SK-N-SH (cell line): Measurements from ENCODE around the gene ATAD3B.

Experiments
- CHD2 ChIP-seq: fragments of 150-350 bp; IDR thresholded peaks from 2 replicates; pipeline ENCODE4 v1.6.1; 2018; ENCODE audit warnings: low read length; ENCODE audit not compliant: partially characterized antibody
- ELF1 ChIP-seq: IDR thresholded peaks from 2 replicates; pipeline ENCODE4 v1.4.0; 2012
- EZH2phosphoT487 ChIP-seq: fragments of 200-600 bp; sonication (generic); IDR thresholded peaks from 2 replicates; pipeline ENCODE4 v1.6.1; 2017; ENCODE audit warnings: low read depth, mixed run types, mild to moderate bottlenecking, antibody characterized with exemption, moderate library complexity, borderline replicate concordance
- JUND ChIP-seq: IDR thresholded peaks from 2 replicates; pipeline ENCODE4 v1.4.0; 2012
- MXI1 ChIP-seq: IDR thresholded peaks from 2 replicates; pipeline ENCODE4 v1.6.1; 2012; ENCODE audit warnings: mild to moderate bottlenecking, low read depth, low read length, improper control_type of control experiment
- NFIC ChIP-seq: IDR thresholded peaks from 2 replicates; pipeline ENCODE4 v1.4.0; 2012; ENCODE audit warnings: borderline replicate concordance
- POLR2AphosphoS5 ChIP-seq: IDR thresholded peaks from 2 replicates; pipeline ENCODE4 v1.6.1; 2012; ENCODE audit warnings: low read depth, low read length
- RAD21 ChIP-seq: IDR thresholded peaks from 2 replicates; pipeline ENCODE4 v1.6.1; 2012; ENCODE audit warnings: mild to moderate bottlenecking, low read length
- SIN3A ChIP-seq: IDR thresholded peaks from 2 replicates; pipeline ENCODE4 v1.6.1; 2012; ENCODE audit warnings: low read depth, mild to moderate bottlenecking, low read length, moderate library complexity, borderline replicate concordance
- TAF1 ChIP-seq: IDR thresholded peaks from 2 replicates; pipeline ENCODE4 v1.6.1; 2012; ENCODE audit warnings: low read depth, mild to moderate bottlenecking, low read length, moderate library complexity, borderline replicate concordance
- TF ChIP-seq, protein P1 (sequence below): fragments of 200-600 bp; sonication (generic); IDR thresholded peaks from 2 replicates; pipeline ENCODE4 v1.6.1; 2017; ENCODE audit warnings: antibody characterized with exemption, mild to moderate bottlenecking, moderate library complexity
- TF ChIP-seq, protein P2 (sequence below): IDR thresholded peaks from 2 replicates; pipeline ENCODE4 v1.4.0; 2012; ENCODE audit warnings: low read depth
- TF ChIP-seq, protein P3 (sequence below): fragments of 150-350 bp; IDR thresholded peaks from 2 replicates; pipeline ENCODE4 v1.6.1; 2016; ENCODE audit warnings: mild to moderate bottlenecking, low read depth, low read length

DNA sequence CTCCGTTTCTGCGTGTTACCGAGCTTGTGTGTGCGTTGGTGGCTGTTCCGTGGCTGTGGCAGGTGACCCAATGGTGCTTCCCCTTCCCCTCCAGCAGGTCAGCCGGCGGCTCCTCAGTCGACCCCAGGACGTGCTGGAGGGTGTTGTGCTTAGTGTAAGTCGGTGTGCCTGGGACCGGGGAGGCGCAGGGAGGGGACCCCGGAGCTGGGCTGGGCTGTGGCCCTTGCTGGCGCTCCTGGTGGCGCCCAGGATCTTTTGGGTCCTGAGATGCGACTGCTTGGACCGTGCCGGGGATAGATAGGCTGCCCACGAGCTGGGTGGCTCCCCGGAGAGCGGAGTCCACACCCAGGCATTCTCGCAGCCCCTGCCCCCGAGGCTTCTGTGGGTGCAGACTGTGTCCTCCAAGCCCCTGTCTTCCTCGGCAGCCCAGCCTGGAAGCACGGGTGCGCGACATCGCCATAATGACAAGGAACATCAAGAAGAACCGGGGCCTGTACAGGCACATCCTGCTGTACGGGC lies 16.1 kb upstream of the ATAD3B start:
- TF ChIP-seq, protein P1, sequence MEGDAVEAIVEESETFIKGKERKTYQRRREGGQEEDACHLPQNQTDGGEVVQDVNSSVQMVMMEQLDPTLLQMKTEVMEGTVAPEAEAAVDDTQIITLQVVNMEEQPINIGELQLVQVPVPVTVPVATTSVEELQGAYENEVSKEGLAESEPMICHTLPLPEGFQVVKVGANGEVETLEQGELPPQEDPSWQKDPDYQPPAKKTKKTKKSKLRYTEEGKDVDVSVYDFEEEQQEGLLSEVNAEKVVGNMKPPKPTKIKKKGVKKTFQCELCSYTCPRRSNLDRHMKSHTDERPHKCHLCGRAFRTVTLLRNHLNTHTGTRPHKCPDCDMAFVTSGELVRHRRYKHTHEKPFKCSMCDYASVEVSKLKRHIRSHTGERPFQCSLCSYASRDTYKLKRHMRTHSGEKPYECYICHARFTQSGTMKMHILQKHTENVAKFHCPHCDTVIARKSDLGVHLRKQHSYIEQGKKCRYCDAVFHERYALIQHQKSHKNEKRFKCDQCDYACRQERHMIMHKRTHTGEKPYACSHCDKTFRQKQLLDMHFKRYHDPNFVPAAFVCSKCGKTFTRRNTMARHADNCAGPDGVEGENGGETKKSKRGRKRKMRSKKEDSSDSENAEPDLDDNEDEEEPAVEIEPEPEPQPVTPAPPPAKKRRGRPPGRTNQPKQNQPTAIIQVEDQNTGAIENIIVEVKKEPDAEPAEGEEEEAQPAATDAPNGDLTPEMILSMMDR = no peak
- TF ChIP-seq EZH2phosphoT487 (no peak), ELF1 (no peak), RAD21 (no peak), TAF1 (no peak), POLR2AphosphoS5 (no peak), JUND (no peak), NFIC (no peak), SIN3A (no peak), CHD2 (no peak), MXI1 (no peak)
- TF ChIP-seq, protein P2, sequence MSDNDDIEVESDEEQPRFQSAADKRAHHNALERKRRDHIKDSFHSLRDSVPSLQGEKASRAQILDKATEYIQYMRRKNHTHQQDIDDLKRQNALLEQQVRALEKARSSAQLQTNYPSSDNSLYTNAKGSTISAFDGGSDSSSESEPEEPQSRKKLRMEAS = no peak
- TF ChIP-seq, protein P3, sequence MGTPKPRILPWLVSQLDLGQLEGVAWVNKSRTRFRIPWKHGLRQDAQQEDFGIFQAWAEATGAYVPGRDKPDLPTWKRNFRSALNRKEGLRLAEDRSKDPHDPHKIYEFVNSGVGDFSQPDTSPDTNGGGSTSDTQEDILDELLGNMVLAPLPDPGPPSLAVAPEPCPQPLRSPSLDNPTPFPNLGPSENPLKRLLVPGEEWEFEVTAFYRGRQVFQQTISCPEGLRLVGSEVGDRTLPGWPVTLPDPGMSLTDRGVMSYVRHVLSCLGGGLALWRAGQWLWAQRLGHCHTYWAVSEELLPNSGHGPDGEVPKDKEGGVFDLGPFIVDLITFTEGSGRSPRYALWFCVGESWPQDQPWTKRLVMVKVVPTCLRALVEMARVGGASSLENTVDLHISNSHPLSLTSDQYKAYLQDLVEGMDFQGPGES = no peak
